Muscle of back (tissue), 11 donors: ENCODE measurements around the gene IL33. TPM values are rescaled to one million over a fixed set of nuclear protein-coding genes. Genes with fewer than 3 reads are reported as not detected.

ENCODE experiments used
- DNase-seq, 3 donors: peaks; one replicate each; pipeline versions ENCODE4 v3.0.0 to v3.0.0-alpha.2; 2013
- polyA plus RNA-seq, 10 donors: library from polyadenylated mRNA; unstranded; fragments of 120-200 nt; gene quantifications; one replicate each; pipeline ENCODE4 v1.2.1, GENCODE V29; 2013; ENCODE audit not compliant: insufficient read length in 10 of 10

Gene IL33
- polyA plus RNA-seq, 10 donors = 22.3 to 39.4 (median 34.1) TPM

DNA sequence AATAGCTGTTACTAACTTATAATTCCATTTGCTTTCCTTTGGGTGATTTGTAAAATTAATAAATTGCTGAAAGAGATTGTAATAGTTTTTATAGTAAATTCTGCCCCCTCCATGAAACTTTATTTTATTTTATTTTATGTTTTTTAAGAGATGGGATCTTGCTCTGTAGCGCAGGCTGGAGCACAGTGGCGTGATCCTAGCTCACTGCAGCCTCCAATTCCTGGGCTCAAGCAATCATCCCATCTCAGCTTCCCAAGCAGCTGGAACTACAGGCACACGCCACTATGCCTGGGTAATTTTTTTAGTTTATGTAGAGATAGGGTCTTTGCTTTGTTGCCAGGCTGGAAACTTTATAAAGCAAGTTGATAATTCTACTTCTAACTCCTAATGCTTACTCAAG lies 395 bp downstream of the IL33 start:
- no peak for DNase-seq

DNA sequence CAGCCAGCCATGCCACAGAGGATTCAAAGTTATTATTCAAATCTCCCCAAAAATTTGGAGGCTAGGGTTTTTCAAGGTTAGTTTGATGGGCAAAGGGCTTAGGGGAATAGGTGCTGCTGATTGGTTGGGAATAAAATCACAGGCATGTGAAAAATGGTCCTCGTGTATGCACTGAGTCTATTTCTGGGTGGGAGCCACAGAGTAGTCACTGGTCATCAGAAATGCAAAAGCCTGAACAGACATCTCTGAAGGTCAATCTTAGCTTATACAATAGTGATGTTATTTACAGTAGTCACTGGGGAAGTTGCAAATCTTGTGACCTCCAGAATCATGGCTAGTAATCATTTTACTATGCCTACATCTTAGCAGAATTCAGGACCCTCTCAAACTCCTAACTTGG lies 1.3 kb downstream of the IL33 start:
- no peak for DNase-seq

DNA sequence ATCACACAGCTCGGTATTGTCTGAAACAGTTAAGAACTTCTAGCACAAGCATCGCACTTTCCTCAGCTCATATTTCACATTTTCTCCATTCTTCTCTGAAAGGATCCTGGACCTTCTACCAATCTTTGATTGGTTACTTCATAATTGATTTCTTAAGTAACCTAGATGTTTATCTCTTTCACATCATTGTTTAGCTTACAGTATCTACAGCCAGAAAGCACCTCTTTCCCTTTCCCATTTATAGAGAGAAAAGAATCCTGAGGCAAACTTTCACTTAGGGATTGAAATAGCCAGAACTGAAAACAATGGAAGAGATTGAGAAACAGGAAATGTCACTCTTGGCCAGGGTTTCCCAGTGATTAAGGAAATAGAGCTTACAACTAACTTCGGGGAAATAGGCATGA lies 2.5 kb downstream of the IL33 start:
- peak in 2 of 3 donors; percentile 28 to 37 for DNase-seq

DNA sequence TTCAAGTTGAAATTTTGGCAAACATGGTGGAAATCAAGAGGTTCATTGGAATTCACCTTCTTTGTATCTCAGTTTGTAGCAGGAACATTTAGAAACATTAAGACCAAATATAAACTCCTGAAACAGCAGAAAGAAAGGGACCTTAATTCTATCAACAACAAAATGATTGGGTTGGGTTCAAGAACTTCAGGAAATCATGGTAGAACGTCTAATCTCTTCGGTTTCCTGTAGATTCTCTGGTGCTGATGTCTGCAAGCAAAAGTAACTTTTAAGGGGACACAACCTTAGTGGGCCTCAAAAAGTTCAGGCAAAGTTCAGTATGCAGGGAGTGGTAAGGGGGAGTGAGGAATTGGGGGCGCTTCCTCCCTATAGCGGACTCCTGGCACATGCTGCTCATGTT lies 3.4 kb downstream of the IL33 start:
- no peak for DNase-seq

DNA sequence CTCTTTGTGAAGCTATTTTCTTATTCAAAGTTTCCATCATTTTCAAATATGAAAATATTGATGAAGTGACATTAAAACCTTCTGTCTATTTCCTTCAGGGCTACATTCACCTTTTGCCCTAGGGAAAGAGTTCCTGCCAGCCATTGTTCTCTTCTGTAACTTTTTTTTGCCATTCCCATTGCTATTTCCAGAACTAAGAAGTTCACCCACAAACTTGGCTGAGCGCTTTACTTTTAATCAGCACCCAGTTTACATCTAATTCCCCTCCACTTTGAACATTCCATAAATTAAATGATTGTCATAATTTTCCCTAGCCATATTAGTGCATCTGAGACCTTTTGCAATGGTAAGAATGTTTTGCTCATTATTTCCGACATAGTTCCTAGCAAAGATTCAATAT lies 4.4 kb downstream of the IL33 start:
- DNase-seq = no peak

DNA sequence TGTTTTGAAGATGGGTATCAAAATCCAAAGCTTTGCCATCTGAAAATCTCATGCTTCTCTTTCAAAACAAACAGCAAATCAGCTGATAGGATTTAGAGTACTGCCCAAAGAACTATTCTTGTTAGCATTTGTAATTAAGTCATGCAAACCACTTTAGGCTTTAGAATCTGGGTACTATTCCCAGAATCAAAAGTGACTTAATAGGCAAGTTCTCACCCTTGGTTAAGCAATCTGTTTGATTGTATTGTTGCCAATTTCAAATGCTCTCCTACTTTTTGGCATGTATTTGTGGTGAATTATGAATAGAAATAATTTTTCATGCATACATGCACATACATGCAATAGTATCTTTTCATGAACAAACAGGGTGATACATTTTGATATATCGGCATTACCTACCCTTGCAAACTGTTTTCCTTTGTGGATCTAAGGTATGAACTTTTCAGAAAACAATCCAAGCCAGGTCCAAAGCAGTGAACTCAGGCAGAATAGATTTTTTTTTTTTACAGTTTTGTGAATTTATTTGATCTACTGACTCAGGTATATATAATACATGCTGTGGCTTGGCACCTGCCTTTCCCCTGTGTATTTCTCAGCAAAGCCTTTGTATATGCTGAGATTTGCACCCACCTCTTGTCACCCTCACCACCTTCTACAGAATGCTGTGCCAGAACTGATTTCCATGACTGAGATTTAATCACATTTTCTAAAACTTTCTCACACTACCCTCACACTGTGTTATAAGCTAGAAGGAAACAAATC lies 9.0 kb downstream of the IL33 start:
- DNase-seq = no peak

DNA sequence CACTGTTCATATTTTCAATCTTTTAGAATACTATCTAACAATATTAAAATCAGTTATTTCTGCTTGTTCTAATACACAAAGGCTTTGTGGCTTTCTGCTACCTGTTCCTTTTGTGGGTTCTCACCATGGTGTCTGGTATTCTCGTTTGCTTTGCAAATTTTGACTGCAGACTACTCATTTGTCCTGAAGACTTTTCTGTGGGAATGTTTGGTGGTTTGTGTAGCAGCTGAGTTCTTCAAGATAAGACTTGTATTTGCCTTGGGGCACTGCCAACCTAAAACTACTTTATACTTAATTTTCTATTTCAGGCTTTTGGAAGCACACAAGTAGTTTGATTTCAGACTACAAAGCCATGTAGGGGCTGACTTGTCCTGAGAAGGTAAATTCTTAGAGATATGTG lies 11.1 kb downstream of the IL33 start:
- no peak for DNase-seq

DNA sequence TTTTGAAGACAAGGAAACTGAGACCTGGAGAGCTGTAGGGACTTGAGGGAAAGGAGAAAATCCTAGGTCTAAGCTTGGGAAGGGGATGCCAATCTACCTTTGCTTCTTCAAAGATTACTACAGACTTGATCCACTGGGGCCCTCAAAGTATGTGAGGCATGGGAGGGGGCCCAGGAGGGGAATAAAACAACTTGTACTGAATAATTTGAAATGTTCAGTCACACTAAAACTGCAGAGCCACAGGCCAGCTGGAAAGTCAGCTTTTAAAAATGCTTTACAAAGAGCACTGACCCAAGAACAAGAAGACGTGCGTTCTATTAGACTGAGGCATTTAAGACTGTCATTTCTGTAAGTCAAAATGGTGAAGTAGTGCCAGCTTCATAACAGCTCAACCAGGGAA lies 13.6 kb downstream of the IL33 start:
- DNase-seq = no peak

DNA sequence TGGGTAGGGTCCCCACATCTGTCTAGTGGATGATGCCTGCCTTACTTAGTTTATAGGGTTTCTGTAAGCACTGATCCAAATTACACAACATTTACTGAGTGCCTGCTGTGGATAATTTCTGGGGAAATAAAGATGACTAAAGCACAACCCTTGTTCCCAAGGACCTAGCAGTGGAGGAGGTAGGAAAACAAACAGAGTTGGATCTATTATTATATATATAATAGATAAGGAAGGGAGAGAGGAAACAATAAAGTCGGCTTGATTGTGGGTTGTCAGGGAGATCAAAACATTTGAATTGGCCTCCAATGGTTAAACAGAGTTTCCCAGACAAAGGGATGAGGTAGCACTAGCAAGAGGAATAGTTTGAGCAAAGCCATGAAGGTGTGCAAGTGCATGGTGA lies 14.0 kb downstream of the IL33 start:
- DNase-seq = no peak

DNA sequence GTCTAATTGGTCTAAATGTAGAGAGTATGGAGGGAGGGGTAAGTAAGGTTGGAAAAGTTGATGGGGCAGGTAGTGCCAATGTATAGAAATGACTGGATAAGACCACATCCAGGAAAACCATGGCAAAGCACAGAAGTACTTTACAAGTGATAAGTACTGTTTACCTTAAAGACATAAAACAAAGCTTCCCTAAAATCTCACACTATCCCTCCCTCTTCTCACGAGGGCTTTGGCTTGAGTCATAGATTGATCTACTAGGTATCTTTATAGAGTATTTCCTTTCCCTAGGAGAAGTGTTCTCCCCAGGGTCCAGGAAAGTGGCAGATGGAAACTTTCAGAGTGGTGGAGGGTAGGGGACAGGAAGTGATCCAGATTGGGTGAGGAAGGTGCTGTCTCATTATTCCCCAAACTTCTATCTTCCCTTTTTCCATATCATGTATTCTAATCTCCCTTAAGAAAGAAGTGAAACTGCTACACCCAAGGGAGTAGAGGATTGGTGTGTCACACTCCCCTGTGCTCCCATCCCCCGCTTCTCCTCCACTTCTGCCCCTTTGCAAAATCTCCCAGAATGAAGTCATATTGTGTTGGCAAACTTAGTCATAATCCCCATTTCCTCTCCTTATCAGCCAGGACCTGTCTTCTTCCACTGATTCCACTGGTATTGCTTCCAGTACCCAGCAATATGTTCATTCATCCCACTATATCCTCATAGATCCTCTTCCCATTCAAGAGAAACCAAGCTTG lies 14.6 kb downstream of the IL33 start:
- no peak for DNase-seq

DNA sequence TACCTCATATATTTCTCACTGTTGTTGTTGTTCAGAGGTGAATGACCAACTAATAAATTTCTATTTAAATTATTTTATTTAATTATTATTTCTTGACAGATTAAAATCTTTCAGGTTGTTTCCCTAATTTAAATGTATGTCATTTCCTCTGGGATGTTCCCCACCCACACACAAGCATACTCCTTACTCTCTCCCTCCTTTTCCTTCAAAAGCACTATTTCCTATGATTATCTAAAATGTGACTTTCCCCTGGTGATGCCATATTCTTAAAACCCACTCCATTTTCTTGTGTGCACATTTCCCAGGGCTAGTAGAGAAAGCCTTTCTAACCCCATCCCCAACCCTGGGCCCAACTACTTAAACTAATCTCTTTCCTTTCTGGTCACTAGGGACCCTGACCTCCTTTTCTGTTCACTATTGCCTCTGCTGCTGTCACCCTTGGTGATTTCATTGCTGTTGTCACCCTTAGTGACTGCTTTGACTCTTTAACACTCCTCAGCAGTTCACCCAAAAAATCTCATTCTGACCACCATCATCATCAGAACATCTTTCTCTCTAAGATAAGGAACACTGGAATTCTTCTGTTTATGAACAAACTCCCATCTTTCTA lies 16.8 kb downstream of the IL33 start:
- no peak for DNase-seq

DNA sequence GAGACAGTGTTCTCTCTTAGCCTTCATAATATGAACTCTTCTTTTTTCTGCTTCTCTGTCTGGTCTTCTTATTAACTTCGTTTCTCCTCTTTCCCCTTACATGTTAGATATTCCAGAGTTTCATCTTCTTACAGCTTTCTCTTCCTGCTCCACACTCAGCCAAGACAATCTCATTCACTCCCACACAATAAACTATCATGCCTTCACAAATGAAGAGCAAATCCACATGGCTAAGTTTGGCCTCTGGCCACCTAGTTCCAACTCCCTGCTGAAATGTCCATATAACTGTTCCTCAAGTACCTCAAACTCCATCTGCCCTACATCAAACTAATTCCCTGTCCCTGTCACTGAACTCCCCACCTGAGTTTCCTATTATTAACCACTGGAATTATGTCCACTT lies 18.4 kb downstream of the IL33 start:
- DNase-seq = no peak

DNA sequence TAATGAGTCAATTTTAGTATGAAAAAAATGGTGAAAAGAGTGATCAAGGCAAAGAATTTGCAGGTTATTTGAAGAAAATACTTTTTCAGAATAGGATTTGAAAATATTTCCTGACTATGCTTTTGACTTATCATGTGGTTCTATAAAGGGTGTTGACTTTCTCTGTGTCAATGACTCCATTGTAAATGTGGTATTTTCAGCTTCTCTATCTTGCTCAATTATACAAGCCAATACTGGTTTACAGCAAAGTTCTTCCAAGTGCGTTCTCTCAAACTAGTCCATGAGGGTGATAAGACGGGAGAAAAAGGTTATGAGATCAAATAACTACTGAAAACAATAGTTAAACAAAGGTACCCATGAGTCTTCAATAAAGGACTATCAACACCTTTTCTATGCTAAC lies 21.7 kb downstream of the IL33 start:
- DNase-seq = no peak

DNA sequence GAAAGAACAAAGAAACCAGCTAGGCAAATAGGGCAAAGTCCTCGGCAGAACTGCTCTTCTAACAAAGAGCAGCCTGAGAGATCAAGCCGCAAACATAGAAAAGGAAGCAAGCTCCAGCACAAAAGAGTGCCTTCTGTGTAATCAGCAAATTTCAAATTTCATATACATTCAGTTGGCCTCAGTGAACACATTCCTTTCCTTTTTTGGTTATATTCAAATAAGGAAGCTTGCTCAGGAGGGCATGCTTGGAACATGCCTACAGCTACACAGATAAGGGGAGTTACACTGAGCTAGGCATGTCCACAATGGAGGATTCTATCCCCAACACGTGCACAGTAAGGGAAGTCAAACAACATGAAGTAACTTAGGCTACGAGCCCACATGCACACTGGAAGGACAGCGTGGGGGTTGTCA lies 23.4 kb downstream of the IL33 start:
- no peak for DNase-seq

DNA sequence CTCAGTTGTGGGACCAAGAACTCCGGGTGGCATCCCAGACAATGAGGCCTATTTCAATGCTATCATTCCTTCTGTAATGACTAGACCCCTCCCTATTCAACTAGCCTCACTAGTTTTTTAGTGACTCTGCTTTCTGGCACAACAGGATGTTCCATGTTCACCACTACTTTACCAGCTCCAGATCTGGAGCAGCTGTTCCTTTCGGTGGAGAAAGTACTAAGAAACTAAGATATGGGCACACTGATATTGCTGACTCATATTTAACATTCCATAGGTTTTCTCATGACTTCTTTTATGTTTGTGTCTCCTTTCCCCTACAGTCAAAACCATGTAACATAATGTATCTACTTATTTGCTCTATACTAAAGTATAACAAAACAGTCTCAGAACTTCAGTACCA lies 24.1 kb downstream of the IL33 start:
- DNase-seq = no peak

DNA sequence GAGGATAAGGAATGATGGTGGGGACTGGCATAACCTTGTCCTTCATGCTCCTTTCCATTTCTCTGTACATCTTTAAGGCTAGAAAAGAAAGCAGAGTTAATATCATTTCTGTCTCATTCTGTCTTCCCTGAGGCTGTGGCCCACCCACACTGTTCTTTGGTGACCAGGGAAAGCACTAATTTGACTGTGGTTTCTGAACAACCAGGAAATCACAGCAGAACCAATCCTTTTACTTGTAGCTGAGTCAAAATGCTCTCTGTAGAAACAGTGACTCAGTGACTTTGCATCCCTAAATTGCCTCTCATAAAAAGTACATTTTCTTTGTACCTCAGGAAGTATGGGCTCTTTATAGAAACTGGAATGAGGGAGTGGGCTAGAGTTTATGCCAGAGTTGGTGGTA lies 28.1 kb downstream of the IL33 start:
- no peak for DNase-seq

DNA sequence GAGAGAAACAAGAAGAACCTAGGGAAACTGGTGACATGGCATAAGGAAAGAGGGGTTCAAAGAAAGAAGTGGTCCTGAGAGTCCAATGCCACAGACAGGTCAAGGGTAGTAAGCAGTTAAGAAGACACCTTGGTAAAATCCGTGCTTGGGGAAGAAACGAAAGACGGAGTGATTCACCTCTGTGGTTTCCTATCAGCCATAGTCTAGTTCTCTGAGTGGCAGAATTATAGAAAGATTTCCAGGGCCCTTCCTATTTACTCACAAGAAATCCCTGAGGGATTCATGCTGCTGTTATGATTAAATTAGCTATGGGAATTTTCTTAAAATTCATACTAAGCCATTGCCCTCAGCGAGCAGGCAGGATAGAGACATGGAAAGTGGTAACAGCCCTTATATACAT lies 31.7 kb downstream of the IL33 start:
- no peak for DNase-seq

DNA sequence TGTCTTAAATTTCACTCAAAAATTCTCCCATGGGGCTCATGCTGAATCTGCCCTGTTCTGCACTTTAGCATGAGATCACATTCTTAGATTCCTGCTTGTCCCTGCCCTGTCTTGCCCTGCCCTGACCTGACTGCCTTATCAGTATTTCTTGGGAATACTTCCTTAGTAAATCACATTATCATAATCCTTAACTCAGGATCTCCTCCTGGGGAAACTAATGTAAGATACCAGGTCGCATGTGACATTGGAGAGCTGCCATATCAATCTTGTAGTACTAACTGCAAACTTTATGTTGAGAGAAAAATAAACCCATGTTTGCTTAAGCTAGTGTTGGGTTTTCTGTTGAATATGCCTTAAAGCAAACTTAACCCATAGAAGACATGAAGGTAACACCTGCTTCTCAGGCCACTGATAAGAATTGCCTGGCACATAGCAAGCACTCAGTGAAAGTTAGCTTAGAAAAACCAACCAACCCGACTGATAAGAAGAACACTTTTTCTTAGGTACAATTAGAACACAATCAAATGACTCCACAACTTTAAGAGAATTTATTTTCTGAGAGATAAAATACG lies 53.3 kb downstream of the IL33 start:
- DNase-seq = no peak

DNA sequence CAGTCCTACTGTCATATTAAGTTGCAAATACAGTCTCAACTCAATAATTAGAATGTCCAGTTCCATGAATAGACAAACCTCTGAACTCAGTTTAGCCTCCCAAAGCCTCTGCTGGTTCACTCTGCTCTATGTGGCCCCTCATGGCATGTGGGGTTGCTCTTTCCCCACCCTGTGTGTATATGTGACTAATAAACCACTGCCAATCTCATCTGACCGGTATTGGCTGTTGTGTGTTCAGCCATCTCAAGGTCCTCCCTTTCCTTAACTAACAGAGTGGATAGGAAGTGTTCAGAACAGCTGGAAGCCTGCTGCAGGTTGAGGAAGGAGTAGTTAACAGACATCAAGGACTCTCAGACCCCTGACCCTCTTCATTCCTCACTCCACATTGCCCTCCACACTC lies 55.3 kb downstream of the IL33 start:
- no peak for DNase-seq

DNA sequence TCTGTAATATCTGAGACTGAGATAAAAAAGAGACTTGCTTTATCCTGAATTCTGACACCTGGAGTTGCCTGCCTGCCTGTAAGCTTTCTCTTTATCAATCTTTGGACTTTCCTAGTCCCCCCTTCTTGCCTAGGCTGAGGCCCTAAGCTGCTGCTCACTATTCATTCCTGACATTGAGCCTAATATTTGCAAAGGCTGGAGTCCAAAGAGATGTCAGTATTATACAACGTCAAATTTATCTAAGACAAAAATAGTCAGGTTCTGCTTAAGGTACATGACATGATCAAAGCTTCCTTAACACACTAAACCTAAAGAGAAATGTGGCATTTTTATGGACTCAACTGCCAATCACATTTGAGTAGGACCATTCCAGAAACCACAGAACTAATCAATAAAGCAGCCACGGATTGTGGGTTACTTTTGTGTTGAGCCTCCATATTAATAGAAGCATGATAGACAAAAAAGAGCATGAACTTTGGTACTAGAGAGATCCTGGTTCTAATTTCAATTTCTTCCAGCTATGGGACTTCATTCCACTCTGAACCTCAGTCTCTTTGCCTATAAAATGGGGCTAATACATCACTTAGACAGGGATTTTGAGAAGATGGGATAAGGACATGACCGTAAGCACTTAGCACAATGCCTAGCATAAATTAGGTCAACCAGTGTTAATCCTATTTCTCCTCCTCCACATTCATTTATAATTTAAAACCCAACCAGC lies 56.1 kb downstream of the IL33 start:
- no peak for DNase-seq

DNA sequence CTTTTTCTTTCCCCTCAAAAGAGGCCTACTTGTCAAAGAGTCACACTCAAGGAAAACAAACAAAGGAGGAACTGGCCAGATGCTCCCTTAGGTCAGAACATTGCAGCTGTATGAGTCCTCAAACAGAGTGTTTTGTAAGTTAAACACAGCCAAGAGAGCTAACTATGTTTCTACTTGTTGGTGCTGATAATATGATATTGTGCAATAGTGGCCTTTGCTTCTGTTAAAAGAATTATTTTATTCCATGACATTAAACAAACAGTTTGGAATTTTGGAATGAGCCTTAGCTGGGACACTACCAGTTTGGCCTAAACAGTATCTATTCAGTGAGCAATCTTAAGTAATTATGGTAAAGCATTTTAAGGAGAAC lies 56.6 kb downstream of the IL33 start:
- DNase-seq = peak; percentile 2 to 35 (median 13)

DNA sequence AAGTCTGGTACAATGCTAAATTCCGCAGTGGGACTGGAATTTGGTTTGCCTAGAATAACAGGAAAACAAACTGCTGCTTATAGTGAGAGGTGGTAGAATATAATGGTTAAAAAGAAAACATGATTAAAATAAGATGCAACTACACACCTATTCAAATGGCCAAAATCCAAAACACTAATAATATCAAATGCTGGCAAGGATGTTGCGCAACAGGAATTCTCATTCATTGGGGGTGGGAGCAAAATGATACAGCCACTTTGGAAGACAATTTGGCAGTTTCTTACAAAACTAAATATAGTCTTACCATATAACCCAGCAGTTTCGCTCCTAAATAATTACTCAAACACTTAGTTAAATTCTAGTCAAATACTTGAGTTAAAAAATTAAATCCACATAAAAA lies 61.8 kb downstream of the IL33 start:
- no peak for DNase-seq
